NCI-H128 (cell line): ENCODE results near the gene STRA6.

Experiments used
- DNase-seq: peaks from one replicate; lab custom pipeline; 2025; ENCODE audit not compliant: unreplicated experiment; lab: John Stamatoyannopoulos, UW

STRA6 gene

DNA sequence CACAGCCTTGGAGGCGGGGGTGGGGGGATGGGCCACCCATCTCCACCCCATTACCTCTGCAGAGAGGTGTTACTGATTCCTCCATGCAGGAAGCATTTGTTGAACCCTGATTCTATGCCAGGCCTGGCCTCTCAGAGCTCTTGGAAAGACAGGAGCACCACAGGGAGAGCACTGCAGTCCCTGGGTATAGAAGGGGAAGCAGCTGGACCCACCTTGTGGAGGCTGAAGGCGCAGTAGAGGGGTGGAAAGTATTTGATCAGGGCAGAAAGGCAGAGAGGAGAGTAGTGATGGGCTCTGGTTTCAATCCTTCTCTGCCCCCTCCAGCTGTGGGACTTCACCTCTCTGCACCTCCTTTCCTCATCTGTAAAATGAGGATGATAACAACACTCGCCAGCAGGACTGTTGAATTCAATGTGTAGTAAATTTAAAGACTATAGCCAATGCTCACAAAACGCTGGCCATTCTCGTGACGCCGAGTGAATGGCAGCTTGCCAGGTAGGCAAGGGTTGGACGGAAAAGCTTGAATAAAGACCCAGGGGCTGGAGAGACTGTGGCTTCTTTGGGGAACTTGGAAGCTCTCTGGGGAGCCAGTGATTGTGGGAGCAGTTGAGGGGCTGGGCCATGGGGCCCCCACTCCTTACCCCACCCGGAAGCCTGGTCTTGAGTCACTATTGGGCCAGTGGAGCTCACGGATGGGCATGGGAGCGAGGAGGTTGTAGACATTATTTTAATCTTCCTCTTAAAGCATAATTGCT, 25.6 kb upstream of the STRA6 start:
- no peak for DNase-seq

DNA sequence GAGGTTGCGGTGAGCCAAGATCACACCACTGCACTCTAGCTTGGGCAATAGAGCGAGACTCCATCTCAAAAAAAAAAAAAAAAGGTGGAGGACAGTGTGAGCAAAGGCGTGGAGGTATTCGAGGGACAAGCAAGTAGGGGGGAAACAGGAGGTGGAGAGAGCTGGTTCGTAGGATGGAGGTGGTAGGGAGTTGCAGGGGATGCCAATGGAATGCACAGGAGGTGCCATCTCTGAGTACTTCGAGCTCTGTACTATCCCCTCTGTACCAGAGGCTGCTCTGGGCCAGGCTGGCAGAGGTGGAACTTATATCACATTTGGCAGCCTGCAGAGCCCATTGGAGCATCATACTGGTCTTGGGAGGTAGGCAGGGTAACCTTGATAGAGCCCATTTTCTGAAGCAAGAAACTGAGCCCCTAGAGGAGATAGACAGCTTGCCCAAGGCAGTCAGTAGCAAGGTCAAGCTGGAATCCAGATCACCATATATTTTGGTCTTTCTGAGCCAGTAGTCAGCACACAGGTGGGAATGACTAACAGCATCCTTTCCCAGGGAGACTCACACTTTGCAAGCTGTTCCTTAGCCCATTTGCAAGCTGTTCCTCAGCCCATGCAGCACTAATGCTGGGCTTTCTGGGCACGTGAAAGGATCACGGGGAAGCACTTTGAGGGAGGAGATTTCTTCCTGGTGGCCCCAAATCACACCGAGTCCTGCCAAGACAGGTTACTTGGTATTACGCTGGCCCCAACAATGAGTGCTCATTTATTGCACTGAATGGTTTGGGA, 24.4 kb upstream of the STRA6 start:
- no peak for DNase-seq

GRCh38 chr15:74225928-74226327, 23.3 kb upstream of the STRA6 start:
- DNase-seq: no peak

GRCh38 chr15:74222240-74223119, 19.9 kb upstream of the STRA6 start:
- no peak for DNase-seq

DNA sequence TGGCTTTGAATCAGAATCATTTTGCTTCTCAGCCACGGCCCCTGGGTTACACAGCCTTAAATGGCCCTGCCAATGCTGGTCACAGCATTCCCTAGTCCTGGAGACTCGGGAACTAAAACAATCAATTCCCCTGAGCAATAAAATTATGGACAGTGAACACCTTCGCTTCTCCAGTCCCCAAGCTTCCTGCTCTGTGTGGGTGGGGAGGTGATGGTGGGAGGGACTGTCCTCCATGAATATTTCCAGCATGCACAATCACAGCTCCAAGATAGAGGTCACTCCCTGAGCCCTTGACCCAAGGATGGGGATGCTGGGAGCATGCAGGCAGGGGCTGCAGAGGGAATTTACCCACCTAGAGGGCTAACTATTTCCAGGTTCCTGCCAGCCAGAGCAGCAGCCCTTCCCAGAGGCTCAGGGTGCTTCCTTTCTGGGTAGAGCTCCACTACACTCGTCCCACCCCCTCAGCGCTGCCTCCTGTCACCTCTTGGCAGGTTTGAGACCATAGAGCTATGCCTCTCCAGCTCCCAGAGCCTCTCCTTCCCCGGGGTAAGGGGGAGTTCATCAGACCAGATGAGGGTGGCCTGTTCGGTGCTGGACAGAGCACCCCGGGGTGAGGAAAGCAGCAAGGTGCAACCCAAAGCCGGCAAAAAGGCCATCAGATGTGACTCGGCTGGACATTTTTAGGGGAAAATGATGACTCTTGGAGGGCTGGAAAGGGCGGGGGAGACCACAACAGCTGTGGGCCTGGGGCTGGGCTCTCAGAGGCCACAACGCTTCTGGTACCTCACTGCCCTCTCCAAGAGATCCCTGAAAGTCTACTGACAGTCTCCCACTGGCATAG, 19.0 kb upstream of the STRA6 start:
- no peak for DNase-seq

- peak; percentile 29 for DNase-seq
Measured at GRCh38 chr15:74220475-74221248, 18.1 kb upstream of the STRA6 start.

DNA sequence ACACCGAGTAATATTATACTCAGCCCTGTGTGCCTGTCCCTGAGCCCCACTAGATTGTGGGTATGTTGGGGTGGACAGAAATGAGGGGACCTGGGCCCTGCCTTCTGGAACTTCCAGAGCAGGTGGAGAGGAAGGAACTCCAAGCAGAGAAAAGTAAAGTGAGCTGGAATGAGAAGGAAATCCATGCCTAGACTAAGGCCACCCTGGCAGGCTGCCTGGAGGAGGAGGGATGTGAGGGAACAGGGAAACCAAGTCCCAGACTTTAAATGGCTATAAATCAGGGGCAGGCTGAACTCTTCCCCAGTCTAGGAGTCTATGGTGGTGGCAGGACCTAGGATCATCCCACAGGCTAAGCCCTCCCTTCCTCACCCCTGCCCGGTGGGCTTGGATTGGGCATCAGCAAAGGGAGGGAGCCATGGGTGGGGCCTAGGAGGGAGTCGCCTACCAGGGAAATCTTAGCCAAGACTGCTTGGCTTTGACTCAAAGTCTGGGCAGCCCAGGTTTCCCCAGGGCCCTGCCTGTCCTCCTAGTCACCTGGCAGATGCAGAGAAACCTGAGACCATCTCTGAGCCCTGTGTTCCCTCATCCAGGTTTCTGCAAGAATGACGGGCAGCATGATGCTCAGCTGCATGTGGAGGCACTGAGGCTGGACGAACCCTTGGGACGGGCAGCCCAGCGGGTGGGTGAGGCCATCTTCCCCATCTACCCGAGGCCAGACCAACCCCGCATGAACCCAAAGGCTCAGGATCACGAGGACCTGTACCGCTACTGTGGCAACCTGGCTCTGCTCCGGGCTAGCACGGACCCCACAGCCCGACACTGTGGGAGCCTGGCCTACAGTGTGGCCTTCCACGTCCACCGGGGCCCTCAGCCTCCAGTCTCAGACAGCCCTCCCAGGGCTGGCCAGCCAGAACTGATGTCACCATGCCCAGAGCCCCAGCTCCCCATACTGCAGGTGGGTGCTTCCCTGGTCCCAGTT, 15.6 kb upstream of the STRA6 start:
- DNase-seq: no peak

- DNase-seq: no peak
Measured at GRCh38 chr15:74216949-74217348, 14.4 kb upstream of the STRA6 start.

DNA sequence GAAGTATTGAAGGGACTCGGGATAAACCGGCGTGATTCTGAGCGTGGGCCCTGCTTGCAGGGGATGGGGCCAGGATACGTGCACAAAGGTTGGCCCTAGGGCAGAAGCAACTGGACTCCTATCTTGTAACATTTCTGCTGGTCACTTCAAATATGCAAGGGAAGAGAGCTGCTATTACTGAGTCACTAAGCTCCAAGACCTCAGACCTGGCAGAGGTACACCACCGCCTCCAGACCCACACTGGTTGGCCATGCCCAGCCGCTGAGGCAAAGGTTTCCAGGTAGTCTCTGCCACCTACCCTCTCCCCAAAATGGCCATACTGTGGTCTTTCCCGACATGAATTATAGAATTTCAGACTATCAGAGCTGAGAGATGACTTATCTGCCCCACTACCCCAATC, 13.4 kb upstream of the STRA6 start:
- no peak for DNase-seq

GRCh38 chr15:74214324-74215021, 11.9 kb upstream of the STRA6 start:
- no peak for DNase-seq

GRCh38 chr15:74213858-74214284, 11.3 kb upstream of the STRA6 start:
- DNase-seq: no peak

GRCh38 chr15:74212494-74212893, 9.9 kb upstream of the STRA6 start:
- DNase-seq: no peak

DNA sequence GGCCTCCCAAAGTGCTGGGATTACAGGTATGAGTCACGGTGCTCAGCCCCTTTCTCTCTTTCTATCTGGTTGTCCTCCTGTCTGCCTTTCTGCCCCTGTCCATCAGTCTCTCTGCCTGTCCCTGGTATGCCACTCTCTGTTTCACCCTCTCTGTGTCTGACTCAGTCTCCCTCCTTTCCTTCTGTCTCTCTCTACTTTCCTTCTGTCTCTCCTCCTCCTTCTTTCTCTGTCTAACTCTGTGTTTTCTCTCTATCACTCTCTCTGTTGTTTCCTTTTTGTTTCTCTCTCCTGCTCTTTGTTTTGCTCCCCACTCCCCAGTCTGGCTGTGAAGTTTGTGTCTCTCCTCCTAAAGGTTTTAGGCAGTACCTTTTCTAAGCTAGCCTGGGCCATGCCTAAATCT, 9.1 kb upstream of the STRA6 start:
- no peak for DNase-seq

GRCh38 chr15:74210729-74211128, 8.1 kb upstream of the STRA6 start:
- no peak for DNase-seq

GRCh38 chr15:74209997-74210671, 7.5 kb upstream of the STRA6 start:
- DNase-seq: no peak

DNA sequence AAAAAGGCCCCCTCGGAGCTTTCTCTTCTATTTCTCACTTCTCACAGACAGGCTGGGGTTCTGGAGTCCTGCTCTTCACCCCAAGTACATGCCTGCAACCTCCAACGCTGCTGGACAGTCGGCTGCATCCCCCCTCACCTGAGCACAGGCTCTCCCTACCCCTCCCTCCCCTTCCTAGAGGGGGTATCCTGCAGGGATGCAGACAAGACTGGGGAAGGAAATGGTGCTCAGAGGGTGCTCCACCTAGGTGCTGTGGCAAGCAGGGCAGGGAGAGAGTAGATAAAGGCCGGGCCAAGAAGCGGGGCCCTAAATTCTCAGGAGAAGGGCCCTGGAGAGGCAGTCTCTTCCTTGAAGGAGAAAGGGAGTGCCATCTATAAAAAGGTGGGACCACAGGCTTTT, 7.0 kb upstream of the STRA6 start:
- DNase-seq: no peak

GRCh38 chr15:74208901-74209559, 6.4 kb upstream of the STRA6 start:
- no peak for DNase-seq
